ENCODE measurements around the gene MAST4.

Gene MAST4

DNA sequence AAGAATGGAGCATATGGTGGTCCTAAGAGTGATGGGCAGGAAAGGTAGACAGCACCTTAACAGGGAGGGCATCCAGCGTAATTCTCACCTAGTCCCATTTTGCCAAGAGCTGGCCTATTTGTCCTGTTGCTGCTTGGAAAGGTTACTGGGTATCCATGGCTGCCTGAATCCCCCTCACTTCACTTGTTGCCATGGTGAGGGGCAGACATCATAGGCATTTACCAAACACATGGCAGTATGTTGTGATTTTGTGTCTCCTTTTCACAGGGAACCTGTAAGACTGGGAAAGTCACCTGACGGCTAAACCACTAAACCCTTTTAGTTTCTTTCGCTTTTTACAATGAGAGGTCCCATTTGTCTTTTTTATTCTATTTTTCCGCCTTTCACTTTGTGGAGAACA, 373.3 kb downstream of the MAST4 start:
- H3K36me3 ChIP-seq (ENCODE audit: control insufficient read depth, insufficient read depth, low read length): no peaks in the 10 kb centered on the region
- H3K27me3 ChIP-seq (replicated peaks; ENCODE audit: control insufficient read depth, insufficient read depth, low read length): no peaks in the 10 kb centered on the region
- no peak for DNase-seq (ENCODE audit: extremely low read depth, insufficient read length)
- TF ChIP-seq, protein P1, sequence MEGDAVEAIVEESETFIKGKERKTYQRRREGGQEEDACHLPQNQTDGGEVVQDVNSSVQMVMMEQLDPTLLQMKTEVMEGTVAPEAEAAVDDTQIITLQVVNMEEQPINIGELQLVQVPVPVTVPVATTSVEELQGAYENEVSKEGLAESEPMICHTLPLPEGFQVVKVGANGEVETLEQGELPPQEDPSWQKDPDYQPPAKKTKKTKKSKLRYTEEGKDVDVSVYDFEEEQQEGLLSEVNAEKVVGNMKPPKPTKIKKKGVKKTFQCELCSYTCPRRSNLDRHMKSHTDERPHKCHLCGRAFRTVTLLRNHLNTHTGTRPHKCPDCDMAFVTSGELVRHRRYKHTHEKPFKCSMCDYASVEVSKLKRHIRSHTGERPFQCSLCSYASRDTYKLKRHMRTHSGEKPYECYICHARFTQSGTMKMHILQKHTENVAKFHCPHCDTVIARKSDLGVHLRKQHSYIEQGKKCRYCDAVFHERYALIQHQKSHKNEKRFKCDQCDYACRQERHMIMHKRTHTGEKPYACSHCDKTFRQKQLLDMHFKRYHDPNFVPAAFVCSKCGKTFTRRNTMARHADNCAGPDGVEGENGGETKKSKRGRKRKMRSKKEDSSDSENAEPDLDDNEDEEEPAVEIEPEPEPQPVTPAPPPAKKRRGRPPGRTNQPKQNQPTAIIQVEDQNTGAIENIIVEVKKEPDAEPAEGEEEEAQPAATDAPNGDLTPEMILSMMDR (IDR thresholded peaks at IDR 0.05; ENCODE audit: insufficient read depth, low read length, poor library complexity, severe bottlenecking): no peak
- H3K4me3 ChIP-seq (replicated peaks; ENCODE audit: low read depth, low read length): no peak overlapping the region

DNA sequence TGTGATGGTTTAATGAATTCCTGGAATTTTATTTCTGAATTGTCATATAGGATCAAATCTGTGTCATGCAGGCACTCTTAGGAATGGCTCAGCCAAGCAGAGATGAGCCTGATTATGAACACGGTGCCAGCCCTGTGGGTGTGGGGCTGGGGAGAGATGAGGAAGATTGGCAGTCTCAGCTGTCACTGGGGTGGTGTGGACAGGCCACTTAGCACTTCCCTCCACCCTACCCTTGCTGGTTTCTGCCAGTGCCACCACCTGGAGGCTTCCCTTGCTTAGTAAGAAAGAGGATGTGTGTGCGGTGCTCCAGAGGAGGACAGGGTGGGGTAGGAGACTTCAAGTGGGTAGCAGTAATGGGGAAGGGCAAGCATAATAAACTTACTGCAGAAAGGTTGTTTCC, 373.8 kb downstream of the MAST4 start:
- no peaks in the 10 kb centered on the region for H3K27me3 ChIP-seq (replicated peaks; ENCODE audit: control insufficient read depth, insufficient read depth, low read length)
- DNase-seq (ENCODE audit: extremely low read depth, insufficient read length): no peak
- H3K4me3 ChIP-seq (replicated peaks; ENCODE audit: low read depth, low read length): no peak overlapping the region
- no peaks in the 10 kb centered on the region for H3K36me3 ChIP-seq (ENCODE audit: control insufficient read depth, insufficient read depth, low read length)
- TF ChIP-seq, protein P1 (IDR thresholded peaks at IDR 0.05; ENCODE audit: insufficient read depth, low read length, poor library complexity, severe bottlenecking): no peak

DNA sequence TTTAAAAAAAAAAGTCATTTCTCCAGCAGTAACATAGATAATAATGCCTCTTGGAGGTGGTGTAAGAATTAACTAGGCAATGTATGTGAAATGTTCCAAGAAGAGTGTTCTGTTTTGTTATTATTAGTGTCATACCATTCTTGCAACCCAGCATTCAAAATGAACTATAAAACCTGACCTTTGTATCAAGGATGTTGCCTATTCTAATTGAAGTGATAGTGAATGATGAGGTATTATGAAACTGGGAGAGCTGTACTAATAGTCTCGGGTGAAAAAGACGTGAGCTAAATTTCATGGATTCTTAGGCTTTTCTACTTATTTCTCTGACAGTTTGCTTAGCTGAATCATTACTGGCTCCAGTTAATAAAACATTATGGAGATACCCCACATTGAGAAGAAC, 375.8 kb downstream of the MAST4 start:
- no peaks in the 10 kb centered on the region for H3K27me3 ChIP-seq (replicated peaks; ENCODE audit: control insufficient read depth, insufficient read depth, low read length)
- no peak overlapping the region for H3K4me3 ChIP-seq (replicated peaks; ENCODE audit: low read depth, low read length)
- no peaks in the 10 kb centered on the region for H3K36me3 ChIP-seq (ENCODE audit: control insufficient read depth, insufficient read depth, low read length)
- DNase-seq (ENCODE audit: extremely low read depth, insufficient read length): no peak
- TF ChIP-seq, protein P1 (IDR thresholded peaks at IDR 0.05; ENCODE audit: insufficient read depth, low read length, poor library complexity, severe bottlenecking): no peak

DNA sequence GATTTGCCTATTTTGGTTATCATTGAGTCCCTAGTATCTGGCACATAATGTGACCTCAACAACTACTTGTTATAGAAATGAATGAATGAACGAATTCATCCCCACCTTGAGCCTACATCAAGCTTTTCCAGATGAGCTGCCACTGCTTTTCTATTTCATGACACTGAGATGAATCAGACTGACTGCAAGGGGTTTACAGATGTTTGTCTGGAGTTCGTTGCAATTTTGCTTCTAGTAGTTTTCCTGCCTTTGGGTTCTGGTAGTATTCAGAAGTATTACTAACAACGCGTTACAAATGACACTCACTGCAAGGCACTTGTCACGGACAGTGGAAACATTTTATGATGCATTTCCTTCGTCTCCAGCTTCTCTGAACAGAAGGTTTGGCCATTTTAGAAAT, 378.1 kb downstream of the MAST4 start:
- DNase-seq (ENCODE audit: extremely low read depth, insufficient read length): no peak
- no peak overlapping the region for H3K4me3 ChIP-seq (replicated peaks; ENCODE audit: low read depth, low read length)
- no peaks in the 10 kb centered on the region for H3K27me3 ChIP-seq (replicated peaks; ENCODE audit: control insufficient read depth, insufficient read depth, low read length)
- H3K36me3 ChIP-seq (ENCODE audit: control insufficient read depth, insufficient read depth, low read length): no peaks in the 10 kb centered on the region
- TF ChIP-seq, protein P1 (IDR thresholded peaks at IDR 0.05; ENCODE audit: insufficient read depth, low read length, poor library complexity, severe bottlenecking): no peak

DNA sequence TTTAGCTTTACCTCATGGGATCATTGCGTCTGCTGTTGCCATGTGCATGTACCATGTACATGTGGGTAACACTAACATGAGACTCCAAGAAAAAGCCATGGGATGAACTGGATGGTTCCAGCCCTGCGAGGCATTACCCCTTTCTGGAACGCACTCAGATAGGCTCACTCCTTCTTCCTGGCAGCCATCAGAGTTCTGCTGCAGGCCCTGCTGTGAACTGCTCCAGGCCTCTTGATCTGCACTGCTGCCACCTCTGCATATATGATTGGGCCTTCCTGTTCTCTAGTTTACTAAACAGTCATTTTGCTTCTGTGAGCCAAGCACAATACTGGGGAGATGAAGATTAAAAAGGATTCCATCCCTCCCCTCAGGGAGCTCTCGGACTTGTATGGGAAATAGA, 379.9 kb downstream of the MAST4 start:
- no peaks in the 10 kb centered on the region for H3K36me3 ChIP-seq (ENCODE audit: control insufficient read depth, insufficient read depth, low read length)

DNA sequence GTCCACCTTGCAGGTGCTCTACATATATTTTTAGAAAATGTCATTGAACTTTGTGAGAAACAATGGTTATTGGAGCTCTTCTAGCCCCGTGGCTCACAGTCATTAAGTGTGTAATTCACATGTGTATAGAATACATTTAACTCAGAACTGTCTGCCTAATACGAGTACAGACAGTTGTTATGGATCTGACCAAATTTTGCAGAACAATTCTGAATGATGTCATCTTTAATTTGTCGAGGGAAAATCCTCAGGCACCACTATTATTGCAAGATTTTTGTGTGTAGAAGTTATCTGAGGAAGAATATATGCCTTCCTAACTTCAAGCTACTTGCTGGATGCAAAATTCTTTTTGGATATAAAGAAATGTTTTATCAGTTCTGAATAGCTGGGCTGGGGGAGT, 383.5 kb downstream of the MAST4 start:
- DNase-seq (ENCODE audit: extremely low read depth, insufficient read length): no peak
- no peaks in the 10 kb centered on the region for H3K36me3 ChIP-seq (ENCODE audit: control insufficient read depth, insufficient read depth, low read length)
- H3K27me3 ChIP-seq (replicated peaks; ENCODE audit: control insufficient read depth, insufficient read depth, low read length): no peaks in the 10 kb centered on the region
- no peak overlapping the region for H3K4me3 ChIP-seq (replicated peaks; ENCODE audit: low read depth, low read length)
- TF ChIP-seq, protein P1 (IDR thresholded peaks at IDR 0.05; ENCODE audit: insufficient read depth, low read length, poor library complexity, severe bottlenecking): no peak

More for the DNA sequence above, 379.9 kb downstream of the MAST4 start:
- TF ChIP-seq, protein P1 (IDR thresholded peaks at IDR 0.05; ENCODE audit: insufficient read depth, low read length, poor library complexity, severe bottlenecking): no peak
- H3K4me3 ChIP-seq (replicated peaks; ENCODE audit: low read depth, low read length): no peak overlapping the region
- no peaks in the 10 kb centered on the region for H3K27me3 ChIP-seq (replicated peaks; ENCODE audit: control insufficient read depth, insufficient read depth, low read length)
- DNase-seq (ENCODE audit: extremely low read depth, insufficient read length): no peak

Measured in GM06990 (cell line).